Chondrocyte (in vitro differentiated cells): ENCODE results near the gene ZNF598. TPM values are rescaled to one million over a fixed set of nuclear protein-coding genes. Genes with fewer than 3 reads are reported as not detected.
A peak's percentile ranks its signal among the peaks of the same experiment; 100 is the strongest.

Source experiments
- DNase-seq: peaks from one replicate; pipeline ENCODE4 v3.0.0; 2021; ENCODE audit warnings: mixed read lengths, low spot score
- H3K27ac Mint-ChIP-seq: one replicate; pipeline ENCODE4 v1.8.0; 2021; ENCODE audit warnings: mild to moderate bottlenecking, moderate library complexity, mixed read lengths; ENCODE audit not compliant: unreplicated experiment
- H3K27me3 Mint-ChIP-seq: 2 replicates; pipeline ENCODE4 v1.8.0; 2021; ENCODE audit warnings: low read depth, mixed read lengths
- H3K36me3 Mint-ChIP-seq: 2 replicates; pipeline ENCODE4 v1.8.0; 2021; ENCODE audit warnings: low read depth, mixed read lengths
- H3K4me1 Mint-ChIP-seq: 2 replicates; pipeline ENCODE4 v1.8.0; 2021; ENCODE audit warnings: low read depth, mild to moderate bottlenecking, mixed read lengths
- H3K4me3 Mint-ChIP-seq: one replicate; pipeline ENCODE4 v1.8.0; 2021; ENCODE audit warnings: mild to moderate bottlenecking, moderate library complexity, mixed read lengths; ENCODE audit not compliant: unreplicated experiment
- H3K9me3 Mint-ChIP-seq: 2 replicates; pipeline ENCODE4 v1.8.0; 2021; ENCODE audit warnings: low read depth, mixed read lengths
- total RNA-seq: library from RNA; stranded (reverse); gene quantifications from 3 replicates; pipeline ENCODE4 v1.2.1, GENCODE V29; 2021
- TF ChIP-seq, protein P1 (sequence below): fragments of 200-600 bp; sonication (generic); IDR thresholded peaks from 2 replicates; pipeline ENCODE4 v1.5.0; 2021; ENCODE audit warnings: antibody characterized with exemption, mild to moderate bottlenecking, moderate library complexity

The ZNF598 gene
- total RNA-seq, 1 donor from 2014 or later: 41.7 TPM

DNA sequence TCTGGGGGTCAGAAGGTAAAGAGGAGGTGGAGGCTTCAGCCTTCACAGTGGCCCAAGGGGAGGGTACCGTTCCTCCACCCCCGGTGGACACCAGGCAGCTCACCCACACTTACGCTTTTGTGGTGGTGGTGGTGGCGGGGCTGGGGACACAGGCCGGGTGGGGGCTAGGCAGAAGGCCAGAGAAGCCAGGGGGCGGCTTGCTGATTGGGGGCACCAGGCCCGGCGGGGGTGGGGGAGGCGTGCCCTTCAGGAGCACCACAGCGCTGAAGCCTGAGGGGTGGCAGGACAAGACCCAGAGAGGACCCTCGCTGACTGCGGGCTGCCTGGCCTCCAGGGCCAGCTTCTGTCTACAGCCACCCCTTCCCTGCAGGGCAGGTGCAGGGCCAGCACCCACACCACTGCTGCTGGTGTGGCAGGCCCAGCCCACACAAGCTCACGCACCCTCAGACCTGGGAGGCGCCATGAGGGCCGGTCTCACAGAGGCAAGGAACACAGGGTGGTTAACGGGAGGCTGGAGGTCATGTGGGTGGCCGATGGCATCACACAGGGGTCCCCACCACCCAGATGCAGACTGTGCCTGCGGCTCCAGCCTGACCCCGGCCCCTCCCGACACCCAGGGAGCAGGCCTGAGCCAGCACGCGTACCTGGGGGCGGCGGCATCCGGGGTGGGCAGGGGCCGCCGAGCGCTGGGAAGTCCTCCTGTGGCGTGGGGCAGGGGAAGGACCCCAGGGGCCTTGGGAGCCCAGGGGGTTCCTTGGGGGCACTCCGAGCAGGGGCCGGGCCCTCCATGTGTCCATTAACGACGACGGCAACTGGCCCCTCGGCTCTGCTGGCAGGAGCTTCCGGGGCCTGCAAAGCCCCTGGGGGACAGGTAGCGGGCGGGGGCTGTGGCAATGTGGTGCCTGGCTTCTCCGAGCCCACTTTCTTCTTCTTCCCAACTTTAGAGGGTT is 10.5 kb downstream of the ZNF598 start:
- Mint-ChIP-seq H3K9me3 (no peaks in the 10 kb centered on the region), H3K4me3 (no peak overlapping the region), H3K27ac (no peak overlapping the region), H3K4me1 (peaks cover 6% of the 10 kb centered on the region), H3K36me3 (peaks cover 13% of the 10 kb centered on the region), H3K27me3 (no peaks in the 10 kb centered on the region)
- TF ChIP-seq, protein P1, sequence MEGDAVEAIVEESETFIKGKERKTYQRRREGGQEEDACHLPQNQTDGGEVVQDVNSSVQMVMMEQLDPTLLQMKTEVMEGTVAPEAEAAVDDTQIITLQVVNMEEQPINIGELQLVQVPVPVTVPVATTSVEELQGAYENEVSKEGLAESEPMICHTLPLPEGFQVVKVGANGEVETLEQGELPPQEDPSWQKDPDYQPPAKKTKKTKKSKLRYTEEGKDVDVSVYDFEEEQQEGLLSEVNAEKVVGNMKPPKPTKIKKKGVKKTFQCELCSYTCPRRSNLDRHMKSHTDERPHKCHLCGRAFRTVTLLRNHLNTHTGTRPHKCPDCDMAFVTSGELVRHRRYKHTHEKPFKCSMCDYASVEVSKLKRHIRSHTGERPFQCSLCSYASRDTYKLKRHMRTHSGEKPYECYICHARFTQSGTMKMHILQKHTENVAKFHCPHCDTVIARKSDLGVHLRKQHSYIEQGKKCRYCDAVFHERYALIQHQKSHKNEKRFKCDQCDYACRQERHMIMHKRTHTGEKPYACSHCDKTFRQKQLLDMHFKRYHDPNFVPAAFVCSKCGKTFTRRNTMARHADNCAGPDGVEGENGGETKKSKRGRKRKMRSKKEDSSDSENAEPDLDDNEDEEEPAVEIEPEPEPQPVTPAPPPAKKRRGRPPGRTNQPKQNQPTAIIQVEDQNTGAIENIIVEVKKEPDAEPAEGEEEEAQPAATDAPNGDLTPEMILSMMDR: no peak
- DNase-seq: no peak

DNA sequence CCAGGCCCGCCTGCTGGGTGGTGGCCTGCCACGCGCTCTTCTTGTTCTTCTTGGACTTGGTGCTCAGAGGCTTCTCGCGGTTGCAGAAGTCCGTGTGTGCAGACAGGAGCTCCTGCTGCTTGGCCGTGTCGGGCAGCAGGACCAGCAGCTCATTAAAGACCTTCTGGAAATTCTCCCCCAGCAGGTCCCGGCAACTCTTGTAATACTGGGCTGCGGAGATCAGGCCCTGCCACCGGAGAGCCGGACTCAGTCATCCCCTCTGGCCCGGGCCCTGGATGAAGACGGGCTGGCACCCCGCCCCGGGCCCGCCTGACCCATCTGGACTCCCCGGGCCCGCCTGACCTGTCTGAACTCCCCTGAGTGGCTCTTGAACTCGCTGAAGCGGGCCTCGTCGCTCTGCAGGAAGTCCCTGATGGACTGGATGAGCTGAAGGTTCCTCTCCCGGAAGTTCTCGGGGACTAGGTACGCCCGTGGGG is 11.2 kb downstream of the ZNF598 start:
- peaks cover 2% of the 10 kb centered on the region for H3K4me1 Mint-ChIP-seq
- no peak overlapping the region for H3K4me3 Mint-ChIP-seq
- DNase-seq: no peak
- H3K9me3 Mint-ChIP-seq: no peaks in the 10 kb centered on the region
- no peaks in the 10 kb centered on the region for H3K27me3 Mint-ChIP-seq
- H3K27ac Mint-ChIP-seq: no peak overlapping the region
- TF ChIP-seq, protein P1: no peak
- peaks cover 13% of the 10 kb centered on the region for H3K36me3 Mint-ChIP-seq

DNA sequence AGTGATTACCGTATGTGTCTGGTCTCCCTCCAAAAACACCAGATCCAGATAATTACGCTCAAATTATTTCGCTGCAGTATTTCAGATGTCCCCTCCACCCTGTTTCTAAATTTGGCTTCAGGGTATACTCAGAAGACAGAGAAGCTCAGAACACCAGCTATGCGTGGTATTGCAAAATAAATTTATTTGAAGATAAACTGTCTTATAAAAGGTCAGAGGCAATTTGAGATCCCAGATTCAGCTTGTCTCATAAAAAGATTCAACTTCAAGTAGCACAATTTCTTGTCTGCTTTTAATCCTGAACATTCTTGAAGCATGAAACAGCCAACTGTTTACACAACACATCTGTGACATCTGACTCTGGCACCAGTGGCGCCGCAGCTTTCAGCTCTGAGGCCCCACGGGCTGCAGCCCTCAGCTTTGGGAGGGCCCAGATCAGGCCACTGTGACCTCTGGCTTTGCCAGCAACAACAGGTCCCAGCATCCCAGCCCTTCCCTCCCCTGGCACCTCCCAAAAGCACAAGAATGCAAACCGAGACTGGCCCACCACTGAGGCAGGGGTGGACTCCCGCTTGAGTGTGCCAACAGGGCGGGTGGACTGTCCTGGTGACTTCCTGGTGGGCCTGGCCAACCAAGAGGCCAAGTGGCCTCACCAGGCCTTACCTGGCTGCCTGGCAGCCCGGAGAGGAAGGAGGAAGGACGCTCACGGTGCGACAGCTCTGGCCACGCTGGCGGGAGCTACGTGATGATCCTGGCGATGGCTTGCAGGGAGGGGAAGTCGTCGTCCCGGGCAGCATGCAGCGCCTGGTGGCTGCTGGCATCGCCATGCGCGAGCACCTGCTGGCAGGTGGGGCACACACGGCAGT is 11.9 kb downstream of the ZNF598 start:
- peaks cover 2% of the 10 kb centered on the region for H3K4me1 Mint-ChIP-seq
- DNase-seq: no peak
- TF ChIP-seq, protein P1: no peak
- H3K27me3 Mint-ChIP-seq: no peaks in the 10 kb centered on the region
- H3K9me3 Mint-ChIP-seq: no peaks in the 10 kb centered on the region
- H3K36me3 Mint-ChIP-seq: peaks cover 13% of the 10 kb centered on the region
- no peak overlapping the region for H3K4me3 Mint-ChIP-seq
- H3K27ac Mint-ChIP-seq: no peak overlapping the region

DNA sequence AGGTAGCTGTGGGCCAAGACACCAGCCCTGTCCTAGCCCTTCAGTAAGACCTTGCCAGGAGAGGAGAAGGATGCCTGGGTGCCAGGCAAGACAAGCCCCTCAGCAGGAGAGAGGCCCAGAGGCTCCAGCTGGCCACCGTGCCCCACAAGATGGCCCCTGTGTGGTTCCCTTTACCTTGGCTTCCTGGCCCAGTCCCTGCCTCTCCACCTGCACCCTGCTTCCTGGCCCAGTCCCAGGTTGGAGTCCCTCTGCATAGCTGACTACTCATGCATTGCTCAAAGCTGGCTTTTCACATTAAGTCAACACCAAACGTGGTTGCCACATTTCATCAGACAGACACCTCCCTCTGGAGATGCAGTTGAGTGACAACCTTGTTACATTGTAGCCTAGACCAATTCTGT is 15.9 kb downstream of the ZNF598 start:
- Mint-ChIP-seq H3K4me3 (no peak overlapping the region), H3K27ac (peak overlapping the region; percentile 59), H3K4me1 (peaks cover 8% of the 10 kb centered on the region), H3K36me3 (peaks cover 7% of the 10 kb centered on the region), H3K9me3 (no peaks in the 10 kb centered on the region), H3K27me3 (peaks cover 11% of the 10 kb centered on the region)
- no peak for DNase-seq
- TF ChIP-seq, protein P1: no peak
